ENCODE results near the gene TGFB2.

The TGFB2 gene

GRCh38 chr1:218380125-218380977, 35.2 kb downstream of the TGFB2 start:
- Histone ChIP-seq H3K4me2 (no peak overlapping the region), H3K27me3 (no peaks in the 10 kb centered on the region), H3K36me3 (no peaks in the 10 kb centered on the region), H3K9me3 (no peaks in the 10 kb centered on the region), H4K20me1 (no peaks in the 10 kb centered on the region), H3K27ac (no peak overlapping the region), H3K4me1 (peaks cover 23% of the 10 kb centered on the region), H3K4me3 (no peak overlapping the region), H3K9ac (no peak overlapping the region)
- TF ChIP-seq Cebpa-rat (IDR thresholded peaks at IDR 0.05) = no peak

- Histone ChIP-seq H3K27ac (no peak overlapping the region), H3K9ac (no peak overlapping the region), H3K4me3 (no peak overlapping the region), H3K9me3 (no peaks in the 10 kb centered on the region), H3K4me1 (peaks cover 14% of the 10 kb centered on the region), H4K20me1 (no peaks in the 10 kb centered on the region), H3K36me3 (no peaks in the 10 kb centered on the region), H3K27me3 (no peaks in the 10 kb centered on the region), H3K4me2 (no peak overlapping the region)
- no peak for TF ChIP-seq Cebpa-rat (IDR thresholded peaks at IDR 0.05)
Measured at GRCh38 chr1:218382261-218382660, 37.1 kb downstream of the TGFB2 start.

GRCh38 chr1:218383051-218383450, 37.9 kb downstream of the TGFB2 start:
- H3K9ac ChIP-seq = no peak overlapping the region
- H3K4me3 ChIP-seq = no peak overlapping the region
- no peak for TF ChIP-seq Cebpa-rat (IDR thresholded peaks at IDR 0.05)
- no peaks in the 10 kb centered on the region for H4K20me1 ChIP-seq
- no peaks in the 10 kb centered on the region for H3K27me3 ChIP-seq
- H3K4me1 ChIP-seq = peaks cover 6% of the 10 kb centered on the region
- no peaks in the 10 kb centered on the region for H3K9me3 ChIP-seq
- H3K36me3 ChIP-seq = no peaks in the 10 kb centered on the region
- H3K4me2 ChIP-seq = no peak overlapping the region
- no peak overlapping the region for H3K27ac ChIP-seq

GRCh38 chr1:218383681-218384080, 38.5 kb downstream of the TGFB2 start:
- Histone ChIP-seq H3K27ac (no peak overlapping the region), H3K36me3 (no peaks in the 10 kb centered on the region), H3K4me1 (peaks cover 6% of the 10 kb centered on the region), H3K4me3 (no peak overlapping the region), H4K20me1 (no peaks in the 10 kb centered on the region), H3K4me2 (peak overlapping the region; percentile 42; the same call in 1 of the 2 replicates), H3K9me3 (no peaks in the 10 kb centered on the region), H3K9ac (no peak overlapping the region), H3K27me3 (no peaks in the 10 kb centered on the region)
- no peak for TF ChIP-seq Cebpa-rat (IDR thresholded peaks at IDR 0.05)

- no peak overlapping the region for H3K9ac ChIP-seq
- H3K27me3 ChIP-seq = no peaks in the 10 kb centered on the region
- H3K4me1 ChIP-seq = peaks cover 6% of the 10 kb centered on the region
- no peak overlapping the region for H3K27ac ChIP-seq
- no peaks in the 10 kb centered on the region for H3K9me3 ChIP-seq
- no peaks in the 10 kb centered on the region for H4K20me1 ChIP-seq
- H3K36me3 ChIP-seq = no peaks in the 10 kb centered on the region
- no peak overlapping the region for H3K4me3 ChIP-seq
- TF ChIP-seq Cebpa-rat (IDR thresholded peaks at IDR 0.05) = no peak
- H3K4me2 ChIP-seq = no peak overlapping the region
Measured at GRCh38 chr1:218384581-218384993, 39.5 kb downstream of the TGFB2 start.

- H3K36me3 ChIP-seq = no peaks in the 10 kb centered on the region
- no peak overlapping the region for H3K4me3 ChIP-seq
- no peaks in the 10 kb centered on the region for H3K9me3 ChIP-seq
- no peaks in the 10 kb centered on the region for H4K20me1 ChIP-seq
- TF ChIP-seq Cebpa-rat (IDR thresholded peaks at IDR 0.05) = no peak
- peaks cover 2% of the 10 kb centered on the region for H3K4me1 ChIP-seq
- no peak overlapping the region for H3K9ac ChIP-seq
- H3K4me2 ChIP-seq = no peak overlapping the region
- H3K27ac ChIP-seq = no peak overlapping the region
- no peaks in the 10 kb centered on the region for H3K27me3 ChIP-seq
Measured at GRCh38 chr1:218388591-218388990, 43.5 kb downstream of the TGFB2 start.

- Histone ChIP-seq H3K4me3 (no peak overlapping the region), H3K4me1 (no peaks in the 10 kb centered on the region)
- no peak for TF ChIP-seq Cebpa-rat (IDR thresholded peaks at IDR 0.05)
Measured at GRCh38 chr1:218390618-218391017, 45.5 kb downstream of the TGFB2 start.

GRCh38 chr1:218392780-218393179, 47.6 kb downstream of the TGFB2 start:
- Histone ChIP-seq H3K9me3 (no peaks in the 10 kb centered on the region), H3K4me2 (no peak overlapping the region), H3K27ac (no peak overlapping the region), H3K27me3 (no peaks in the 10 kb centered on the region), H4K20me1 (no peaks in the 10 kb centered on the region), H3K9ac (no peak overlapping the region), H3K4me1 (no peaks in the 10 kb centered on the region), H3K4me3 (no peak overlapping the region), H3K36me3 (no peaks in the 10 kb centered on the region)
- no peak for TF ChIP-seq Cebpa-rat (IDR thresholded peaks at IDR 0.05)

More at GRCh38 chr1:218390618-218391017, 45.5 kb downstream of the TGFB2 start:
- no peaks in the 10 kb centered on the region for H4K20me1 ChIP-seq
- H3K36me3 ChIP-seq = no peaks in the 10 kb centered on the region
- H3K4me2 ChIP-seq = no peak overlapping the region
- no peak overlapping the region for H3K27ac ChIP-seq
- no peaks in the 10 kb centered on the region for H3K27me3 ChIP-seq
- no peaks in the 10 kb centered on the region for H3K9me3 ChIP-seq
- H3K9ac ChIP-seq = no peak overlapping the region

GRCh38 chr1:218394416-218394815, 49.3 kb downstream of the TGFB2 start:
- H3K36me3 ChIP-seq = no peaks in the 10 kb centered on the region
- no peaks in the 10 kb centered on the region for H3K4me1 ChIP-seq
- H3K4me2 ChIP-seq = no peak overlapping the region
- H3K9ac ChIP-seq = no peak overlapping the region
- no peaks in the 10 kb centered on the region for H3K9me3 ChIP-seq
- no peak for TF ChIP-seq Cebpa-rat (IDR thresholded peaks at IDR 0.05)
- H4K20me1 ChIP-seq = no peaks in the 10 kb centered on the region
- no peak overlapping the region for H3K27ac ChIP-seq
- no peaks in the 10 kb centered on the region for H3K27me3 ChIP-seq
- no peak overlapping the region for H3K4me3 ChIP-seq

GRCh38 chr1:218394989-218395388, 49.9 kb downstream of the TGFB2 start:
- Histone ChIP-seq H3K4me3 (no peak overlapping the region), H3K27ac (no peak overlapping the region), H3K9ac (no peak overlapping the region), H3K4me1 (no peaks in the 10 kb centered on the region), H3K36me3 (no peaks in the 10 kb centered on the region), H3K4me2 (no peak overlapping the region), H3K27me3 (no peaks in the 10 kb centered on the region), H3K9me3 (no peaks in the 10 kb centered on the region), H4K20me1 (no peaks in the 10 kb centered on the region)
- TF ChIP-seq Cebpa-rat (IDR thresholded peaks at IDR 0.05) = no peak

Measured in BLaER1 (cell line).